ENCODE data around the gene SLC31A1. TPM values are rescaled to one million over a fixed set of nuclear protein-coding genes. Genes with fewer than 3 reads are reported as not detected.

The SLC31A1 gene
- total and polyA plus RNA-seq, 2 experiments from 2014 or later = 35.8 to 37.1 TPM

GRCh38 chr9:113301548-113301947, 80.2 kb downstream of the SLC31A1 start:
- no peaks in the 10 kb centered on the region for H3K9me3 ChIP-seq (ENCODE audit: low read depth)
- H3K27me3 ChIP-seq (replicated peaks; ENCODE audit: insufficient read depth) = no peaks in the 10 kb centered on the region
- 65% methylated on average over 8 of the region's 8 CpGs for WGBS, 2 experiments (ENCODE audit: low coverage in 1 of 2, low lambda C conversion rate in 2 of 2, missing lambda C conversion rate in 2 of 2)
- no peaks in the 10 kb centered on the region for H3K9me2 ChIP-seq (ENCODE audit: insufficient read depth)
- TF ChIP-seq EZH2 (IDR thresholded peaks at IDR 0.05; ENCODE audit: insufficient read depth, poor library complexity, severe bottlenecking) (no peak), EZH2phosphoT487 (IDR thresholded peaks at IDR 0.05; ENCODE audit: insufficient read depth, low read depth) (no peak)
- H3F3A ChIP-seq (ENCODE audit: insufficient read depth) = no peaks in the 10 kb centered on the region
- H3K9ac ChIP-seq = no peak overlapping the region
- no peaks in the 10 kb centered on the region for H3K36me3 ChIP-seq (ENCODE audit: low read depth)
- no peak for DNase-seq
- no peak overlapping the region for H3K27ac ChIP-seq
- H2AFZ ChIP-seq = no peak overlapping the region
- in situ Hi-C loops (cut with MboI) = no loop called here
- H3K4me3 ChIP-seq = no peak overlapping the region
- H3K79me2 ChIP-seq (ENCODE audit: insufficient read depth) = no peaks in the 10 kb centered on the region
- no peaks in the 10 kb centered on the region for H3K4me1 ChIP-seq (ENCODE audit: insufficient read depth)
- H3K4me2 ChIP-seq (ENCODE audit: unreplicated experiment) = no peak overlapping the region
- H4K20me1 ChIP-seq (ENCODE audit: insufficient read depth) = no peaks in the 10 kb centered on the region

- Histone ChIP-seq H3K4me2 (ENCODE audit: unreplicated experiment) (no peak within 1 kb of the TSS), H3K9ac (no peak within 1 kb of the TSS), H3K4me3 (no peak within 1 kb of the TSS), H3K27me3 (replicated peaks; ENCODE audit: insufficient read depth) (no peaks in the 10 kb centered on the region), H3K36me3 (ENCODE audit: low read depth) (no peaks in the 10 kb centered on the region), H4K20me1 (ENCODE audit: insufficient read depth) (no peaks in the 10 kb centered on the region), H3K4me1 (ENCODE audit: insufficient read depth) (no peaks in the 10 kb centered on the region), H3F3A (ENCODE audit: insufficient read depth) (no peaks in the 10 kb centered on the region), H3K27ac (no peak within 1 kb of the TSS), H2AFZ (no peak within 1 kb of the TSS), H3K79me2 (ENCODE audit: insufficient read depth) (no peaks in the 10 kb centered on the region), H3K9me3 (ENCODE audit: low read depth) (no peaks in the 10 kb centered on the region), H3K9me2 (ENCODE audit: insufficient read depth) (no peaks in the 10 kb centered on the region)
- WGBS, 2 experiments (ENCODE audit: low coverage in 1 of 2, low lambda C conversion rate in 2 of 2, missing lambda C conversion rate in 2 of 2) = 79 to 84% methylated on average over 25 of the region's 25 CpGs
- in situ Hi-C loops (cut with MboI) = no loop called here
- TF ChIP-seq EZH2 (IDR thresholded peaks at IDR 0.05; ENCODE audit: insufficient read depth, poor library complexity, severe bottlenecking) = no peak
- no peak for TF ChIP-seq EZH2phosphoT487 (IDR thresholded peaks at IDR 0.05; ENCODE audit: insufficient read depth, low read depth)
- no peak for DNase-seq
These were observed 81.6 kb downstream of the SLC31A1 start, which contains the start of gene RNF183 for GRCh38 chr9:113302792-113303418. TSS of gene RNF183 (minus strand) at chr9:113303376. CDS start at chr9:113298184, 5,192 bp downstream.

- no peaks in the 10 kb centered on the region for H3K4me1 ChIP-seq (ENCODE audit: insufficient read depth)
- H4K20me1 ChIP-seq (ENCODE audit: insufficient read depth) = no peaks in the 10 kb centered on the region
- DNase-seq = no peak
- H3K36me3 ChIP-seq (ENCODE audit: low read depth) = no peaks in the 10 kb centered on the region
- no peaks in the 10 kb centered on the region for H3K9me2 ChIP-seq (ENCODE audit: insufficient read depth)
- H3F3A ChIP-seq (ENCODE audit: insufficient read depth) = 0 out of 2 replicates have a peak, but pooled peaks cover 5% of the 10 kb centered on the region
- H3K4me2 ChIP-seq (ENCODE audit: unreplicated experiment) = no peak overlapping the region
- TF ChIP-seq EZH2phosphoT487 (IDR thresholded peaks at IDR 0.05; ENCODE audit: insufficient read depth, low read depth) (no peak), EZH2 (IDR thresholded peaks at IDR 0.05; ENCODE audit: insufficient read depth, poor library complexity, severe bottlenecking) (no peak)
- H3K4me3 ChIP-seq = no peak overlapping the region
- 87 to 100% methylated on average over 1 of the region's 1 CpG for WGBS, 2 experiments (ENCODE audit: low coverage in 1 of 2, low lambda C conversion rate in 2 of 2, missing lambda C conversion rate in 2 of 2)
- H3K79me2 ChIP-seq (ENCODE audit: insufficient read depth) = no peaks in the 10 kb centered on the region
- H3K27me3 ChIP-seq (replicated peaks; ENCODE audit: insufficient read depth) = no peaks in the 10 kb centered on the region
- no peak overlapping the region for H2AFZ ChIP-seq
- H3K9ac ChIP-seq = no peak overlapping the region
- no peak overlapping the region for H3K27ac ChIP-seq
- no peaks in the 10 kb centered on the region for H3K9me3 ChIP-seq (ENCODE audit: low read depth)
- in situ Hi-C loops (cut with MboI) = no loop called here
These were observed 85.2 kb downstream of the SLC31A1 start for GRCh38 chr9:113306566-113306965.

- H2AFZ ChIP-seq = no peak overlapping the region
- no peak overlapping the region for H3K27ac ChIP-seq
- no peak for DNase-seq
- in situ Hi-C loops (cut with MboI) = no loop called here
- H3K9me3 ChIP-seq (ENCODE audit: low read depth) = no peaks in the 10 kb centered on the region
- no peaks in the 10 kb centered on the region for H3K4me1 ChIP-seq (ENCODE audit: insufficient read depth)
- no peaks in the 10 kb centered on the region for H4K20me1 ChIP-seq (ENCODE audit: insufficient read depth)
- H3K9ac ChIP-seq = no peak overlapping the region
- no peaks in the 10 kb centered on the region for H3K27me3 ChIP-seq (replicated peaks; ENCODE audit: insufficient read depth)
- H3K79me2 ChIP-seq (ENCODE audit: insufficient read depth) = no peaks in the 10 kb centered on the region
- no peaks in the 10 kb centered on the region for H3K9me2 ChIP-seq (ENCODE audit: insufficient read depth)
- no peak for TF ChIP-seq EZH2 (IDR thresholded peaks at IDR 0.05; ENCODE audit: insufficient read depth, poor library complexity, severe bottlenecking)
- TF ChIP-seq EZH2phosphoT487 (IDR thresholded peaks at IDR 0.05; ENCODE audit: insufficient read depth, low read depth) = no peak
- 43 to 45% methylated on average over 8 of the region's 8 CpGs for WGBS, 2 experiments (ENCODE audit: low coverage in 1 of 2, low lambda C conversion rate in 2 of 2, missing lambda C conversion rate in 2 of 2)
- H3F3A ChIP-seq (ENCODE audit: insufficient read depth) = 0 out of 2 replicates have a peak, but pooled peaks cover 5% of the 10 kb centered on the region
- H3K36me3 ChIP-seq (ENCODE audit: low read depth) = no peaks in the 10 kb centered on the region
- H3K4me2 ChIP-seq (ENCODE audit: unreplicated experiment) = no peak overlapping the region
- no peak overlapping the region for H3K4me3 ChIP-seq
These were observed 86.1 kb downstream of the SLC31A1 start for GRCh38 chr9:113307396-113307975.

Data from GM23248 (cell line).